Activated naive CD4-positive, alpha-beta T cell treated with anti-CD3 and anti-CD28 coated beads, Interleukin-2, amount 10 ng/mL, durations not matched to agents 7 days and 5 days (primary cell): ENCODE measurements around the gene BOC.

Experiments
- CTCF ChIA-PET: fragments of 350-600 bp; sonication (Branson Sonifier 250); formaldehyde crosslinking; loops from one replicate; lab custom pipeline; 2021; ENCODE audit warnings: antibody characterized with exemption; lab: Charles Lee
- DNase-seq: peaks from one replicate; pipeline ENCODE4 v3.0.0-alpha.2; 2020
- H3K27ac Mint-ChIP-seq: one replicate; pipeline ENCODE4 v1.8.0; 2021; ENCODE audit warnings: mild to moderate bottlenecking, moderate library complexity, mixed read lengths
- H3K27me3 Mint-ChIP-seq: one replicate; pipeline ENCODE4 v1.8.0; 2021; ENCODE audit warnings: mild to moderate bottlenecking, mixed read lengths
- H3K36me3 Mint-ChIP-seq: one replicate; pipeline ENCODE4 v1.8.0; 2021; ENCODE audit warnings: mixed read lengths
- H3K4me1 Mint-ChIP-seq: one replicate; pipeline ENCODE4 v1.8.0; 2021; ENCODE audit warnings: mixed read lengths
- H3K4me3 Mint-ChIP-seq: one replicate; pipeline ENCODE4 v1.8.0; 2021; ENCODE audit warnings: mild to moderate bottlenecking, moderate library complexity, mixed read lengths
- H3K9me3 Mint-ChIP-seq: one replicate; pipeline ENCODE4 v1.8.0; 2021; ENCODE audit warnings: mixed read lengths

The BOC gene

DNA sequence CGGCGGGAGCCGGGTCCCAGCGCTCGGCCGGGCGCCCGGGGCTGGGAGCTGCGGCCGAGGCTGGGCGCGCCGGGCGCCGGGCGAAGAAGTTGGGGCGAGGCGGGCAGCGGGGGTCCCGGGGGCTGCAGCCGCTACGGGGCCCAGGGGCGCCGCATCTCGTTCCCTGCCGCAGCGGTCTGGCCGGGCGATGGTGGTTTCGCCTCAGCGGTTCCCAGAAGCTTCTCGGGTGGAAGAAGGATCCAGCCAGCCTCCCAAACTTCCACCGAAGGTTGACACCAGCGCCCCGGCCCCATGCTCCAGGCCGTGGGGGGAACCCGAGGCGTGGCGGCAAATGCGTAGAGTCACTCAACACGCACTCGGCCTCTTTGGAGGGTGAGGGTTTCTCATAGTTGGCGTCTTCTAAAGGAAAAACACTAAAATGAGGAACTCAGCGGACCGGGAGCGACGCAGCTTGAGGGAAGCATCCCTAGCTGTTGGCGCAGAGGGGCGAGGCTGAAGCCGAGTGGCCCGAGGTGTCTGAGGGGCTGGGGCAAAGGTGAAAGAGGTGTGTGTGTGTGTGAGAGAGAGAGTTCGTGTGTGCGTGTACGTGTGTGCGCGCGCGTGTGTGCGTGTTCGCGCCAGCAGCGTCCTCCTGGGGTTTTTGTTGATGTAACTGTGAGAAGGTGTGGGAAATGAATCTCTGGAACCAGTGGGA, 940 bp downstream of the BOC start:
- peaks cover 13% of the 10 kb centered on the region for H3K4me1 Mint-ChIP-seq
- no peak for DNase-seq
- H3K4me3 Mint-ChIP-seq, result peak overlapping the region; percentile 42
- peaks cover 77% of the 10 kb centered on the region for H3K27me3 Mint-ChIP-seq
- no peaks in the 10 kb centered on the region for H3K9me3 Mint-ChIP-seq
- no peak overlapping the region for H3K27ac Mint-ChIP-seq
- H3K36me3 Mint-ChIP-seq, result no peaks in the 10 kb centered on the region
- CTCF ChIA-PET, result no interaction called here

DNA sequence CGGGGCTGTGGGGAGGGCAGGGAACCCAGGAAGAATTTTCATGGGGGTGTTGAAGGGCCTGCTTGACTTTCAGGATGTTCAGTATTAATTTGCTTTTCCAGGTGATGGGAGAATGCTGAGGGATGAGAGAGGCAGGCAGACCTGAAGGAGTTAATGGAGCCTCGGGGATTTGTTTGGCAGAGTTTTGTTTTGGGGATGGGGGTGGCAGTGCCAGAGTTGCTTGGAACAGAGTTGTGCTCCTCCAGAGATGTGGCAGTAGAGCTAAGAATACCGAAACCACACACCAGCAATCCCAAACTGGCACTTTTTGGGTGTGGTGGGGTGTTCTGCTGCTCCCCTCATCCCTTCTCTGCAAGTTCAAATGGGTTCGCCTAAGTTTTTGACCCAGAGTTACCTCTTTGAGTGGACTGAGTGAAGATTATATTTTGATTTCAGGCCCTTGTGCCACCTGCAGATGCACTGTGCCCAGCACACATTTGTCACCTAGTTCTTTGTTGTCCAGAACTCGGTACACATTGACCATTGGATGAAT, 1.6 kb downstream of the BOC start:
- CTCF ChIA-PET, result no interaction called here
- H3K27ac Mint-ChIP-seq, result no peak overlapping the region
- peaks cover 13% of the 10 kb centered on the region for H3K4me1 Mint-ChIP-seq
- no peaks in the 10 kb centered on the region for H3K9me3 Mint-ChIP-seq
- peaks cover 82% of the 10 kb centered on the region for H3K27me3 Mint-ChIP-seq
- peak overlapping the region; percentile 42 for H3K4me3 Mint-ChIP-seq
- DNase-seq, result no peak
- no peaks in the 10 kb centered on the region for H3K36me3 Mint-ChIP-seq

DNA sequence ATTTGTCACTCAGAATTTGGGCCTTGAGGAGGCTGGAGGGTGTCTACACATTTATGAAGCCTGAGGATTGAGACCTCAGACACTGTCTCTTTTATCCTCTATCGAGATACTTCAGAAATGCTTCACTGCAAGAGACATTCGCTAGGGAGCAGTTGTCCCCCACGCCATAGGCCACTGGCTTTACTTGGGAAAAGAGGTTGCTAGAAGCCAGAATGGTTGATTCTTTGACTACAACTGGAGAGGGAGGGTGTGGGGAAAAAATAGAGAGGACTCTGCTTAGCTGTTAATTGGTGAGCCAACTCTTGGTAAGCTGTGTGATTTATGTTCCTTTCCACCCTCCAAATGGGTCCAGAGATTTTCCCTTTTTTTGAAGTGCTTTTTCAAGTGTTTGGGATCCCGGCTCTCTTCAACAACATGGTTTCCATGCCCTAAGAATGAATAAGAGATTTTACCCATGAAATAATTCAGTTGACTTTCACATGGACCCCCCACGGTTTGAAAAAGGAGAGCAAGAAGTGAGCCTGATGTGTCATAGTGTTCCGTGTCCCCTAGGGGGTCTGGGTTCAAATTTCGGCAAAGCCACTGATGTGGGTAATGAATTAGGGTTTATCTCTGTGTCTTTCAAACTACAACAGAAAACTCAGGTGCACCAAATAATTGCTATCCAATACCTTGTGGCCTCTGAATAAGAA, 2.7 kb downstream of the BOC start:
- Mint-ChIP-seq H3K27ac (no peak overlapping the region), H3K4me3 (no peak overlapping the region), H3K4me1 (peaks cover 13% of the 10 kb centered on the region), H3K36me3 (no peaks in the 10 kb centered on the region), H3K27me3 (peaks cover 80% of the 10 kb centered on the region), H3K9me3 (no peaks in the 10 kb centered on the region)
- CTCF ChIA-PET, result no interaction called here
- no peak for DNase-seq

DNA sequence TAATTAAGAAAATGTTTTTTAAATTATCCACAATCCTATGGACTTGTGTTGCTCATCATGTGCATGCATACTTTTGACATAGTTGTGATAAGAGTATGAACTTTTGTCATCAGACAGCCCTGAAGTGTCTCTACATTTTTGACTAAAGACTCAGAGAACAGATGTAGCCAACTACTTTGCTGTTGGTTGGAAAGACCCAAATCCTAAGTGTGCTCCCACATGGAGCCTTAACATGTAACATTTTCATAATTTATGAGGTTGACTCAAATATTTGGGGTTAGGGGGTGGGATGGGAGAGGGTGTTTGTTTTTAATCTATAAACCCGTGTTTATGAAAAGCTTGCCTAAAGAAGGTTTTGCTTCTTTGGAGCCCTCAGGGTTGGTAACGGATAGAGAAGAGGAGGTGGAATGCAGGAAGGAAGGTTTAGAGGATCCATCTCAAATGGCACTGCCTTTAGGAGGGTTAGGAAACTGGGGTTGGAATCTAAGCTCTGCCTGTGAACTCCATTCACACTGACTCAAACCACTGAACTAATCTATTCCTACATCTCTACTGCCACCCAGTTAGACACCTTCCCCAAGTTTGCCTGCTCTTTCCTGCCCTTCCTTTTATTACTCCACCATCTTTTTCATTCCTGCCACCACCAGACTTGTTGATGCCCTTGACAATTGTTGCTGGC, 3.7 kb downstream of the BOC start:
- CTCF ChIA-PET, result no interaction called here
- Mint-ChIP-seq H3K27ac (no peak overlapping the region), H3K36me3 (no peaks in the 10 kb centered on the region), H3K27me3 (peaks cover 80% of the 10 kb centered on the region), H3K9me3 (no peaks in the 10 kb centered on the region), H3K4me3 (no peak overlapping the region), H3K4me1 (peaks cover 13% of the 10 kb centered on the region)
- no peak for DNase-seq

DNA sequence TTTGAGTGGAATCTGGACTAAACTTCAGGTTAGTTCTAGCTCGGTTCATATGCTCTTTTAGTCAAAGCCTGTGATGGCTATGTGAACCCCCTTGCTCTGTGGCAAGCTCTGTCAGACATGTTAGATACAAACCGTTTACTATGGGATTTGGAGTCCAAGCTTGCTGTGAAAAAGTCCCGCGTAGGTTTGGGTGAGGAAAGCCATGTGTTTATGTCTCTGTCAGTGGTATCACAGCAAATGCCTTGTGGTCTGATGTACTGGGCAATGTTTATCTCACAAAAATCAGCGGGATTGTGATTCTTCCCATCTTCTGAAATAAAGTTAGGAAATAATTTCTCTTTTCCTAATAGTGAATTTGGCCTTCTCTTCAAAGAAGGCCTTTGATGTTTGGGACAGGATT, 5.0 kb downstream of the BOC start:
- Mint-ChIP-seq H3K27me3 (peaks cover 75% of the 10 kb centered on the region), H3K27ac (no peak overlapping the region), H3K4me1 (peaks cover 8% of the 10 kb centered on the region), H3K4me3 (no peak overlapping the region), H3K36me3 (no peaks in the 10 kb centered on the region), H3K9me3 (no peaks in the 10 kb centered on the region)
- CTCF ChIA-PET, result no interaction called here
- DNase-seq, result no peak

DNA sequence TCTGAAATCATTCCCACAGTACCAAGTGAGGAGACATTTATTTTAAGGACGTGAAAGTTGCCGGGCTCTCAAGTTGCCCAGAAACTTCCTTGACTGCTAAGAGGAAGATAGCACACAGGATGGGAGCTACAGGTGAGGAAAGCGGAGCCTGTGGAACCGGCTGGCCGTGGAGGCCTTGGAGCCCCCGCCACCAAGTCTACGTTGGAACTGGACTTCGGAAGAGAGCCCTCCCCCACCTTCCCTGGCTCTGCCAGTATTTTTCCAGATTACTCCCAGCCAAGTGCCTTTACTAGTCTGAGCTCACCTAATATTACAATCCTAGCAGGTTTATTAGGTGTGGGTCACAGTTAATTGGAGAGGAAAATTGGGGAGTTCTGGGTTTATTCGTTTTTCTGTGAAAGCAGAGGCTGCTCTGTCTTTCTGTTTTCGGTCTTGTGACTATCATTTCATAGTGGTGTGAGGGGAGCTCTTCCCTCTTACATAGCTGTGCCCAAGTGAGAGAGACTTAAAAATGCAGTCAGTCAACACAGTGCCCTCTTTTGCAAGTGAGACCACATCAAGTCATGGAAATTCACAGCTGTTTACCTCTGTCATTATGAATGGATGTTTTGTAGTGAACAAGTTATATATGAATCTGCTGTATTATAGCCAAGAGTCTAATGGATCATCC, 6.8 kb downstream of the BOC start:
- CTCF ChIA-PET, result no interaction called here
- H3K27me3 Mint-ChIP-seq, result peaks cover 73% of the 10 kb centered on the region
- no peaks in the 10 kb centered on the region for H3K36me3 Mint-ChIP-seq

DNA sequence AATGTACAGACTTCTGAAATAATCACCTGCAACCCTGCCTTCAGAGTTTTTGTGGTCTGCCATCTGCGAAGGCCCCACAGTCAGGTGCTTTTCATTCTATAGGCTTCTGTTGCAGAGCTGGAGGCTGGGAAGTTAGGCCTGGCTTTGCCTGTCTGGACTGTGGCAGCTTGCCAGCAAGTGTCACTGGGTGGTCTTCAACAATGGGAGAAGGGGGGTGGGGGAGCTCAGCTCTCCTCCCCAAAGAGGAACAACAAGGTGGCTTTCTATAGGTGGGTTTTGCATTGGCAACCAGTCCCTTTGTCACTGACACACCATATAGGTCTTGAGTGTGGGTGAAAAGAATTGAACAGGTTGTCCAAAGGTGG, 7.3 kb downstream of the BOC start:
- no peak for DNase-seq
- H3K4me1 Mint-ChIP-seq, result peaks cover 12% of the 10 kb centered on the region
- CTCF ChIA-PET, result interaction anchor here (1.0 kb wide), 1 partner anchor 69 kb away, joined by 4 read pairs; no protein-coding TSS in a partner anchor
- H3K4me3 Mint-ChIP-seq, result no peak overlapping the region
- H3K9me3 Mint-ChIP-seq, result no peaks in the 10 kb centered on the region
- no peaks in the 10 kb centered on the region for H3K36me3 Mint-ChIP-seq
- peaks cover 70% of the 10 kb centered on the region for H3K27me3 Mint-ChIP-seq
- no peak overlapping the region for H3K27ac Mint-ChIP-seq

More for the DNA sequence above, 6.8 kb downstream of the BOC start:
- DNase-seq, result no peak
- H3K4me3 Mint-ChIP-seq, result no peak overlapping the region
- H3K27ac Mint-ChIP-seq, result no peak overlapping the region
- peaks cover 6% of the 10 kb centered on the region for H3K4me1 Mint-ChIP-seq
- no peaks in the 10 kb centered on the region for H3K9me3 Mint-ChIP-seq

DNA sequence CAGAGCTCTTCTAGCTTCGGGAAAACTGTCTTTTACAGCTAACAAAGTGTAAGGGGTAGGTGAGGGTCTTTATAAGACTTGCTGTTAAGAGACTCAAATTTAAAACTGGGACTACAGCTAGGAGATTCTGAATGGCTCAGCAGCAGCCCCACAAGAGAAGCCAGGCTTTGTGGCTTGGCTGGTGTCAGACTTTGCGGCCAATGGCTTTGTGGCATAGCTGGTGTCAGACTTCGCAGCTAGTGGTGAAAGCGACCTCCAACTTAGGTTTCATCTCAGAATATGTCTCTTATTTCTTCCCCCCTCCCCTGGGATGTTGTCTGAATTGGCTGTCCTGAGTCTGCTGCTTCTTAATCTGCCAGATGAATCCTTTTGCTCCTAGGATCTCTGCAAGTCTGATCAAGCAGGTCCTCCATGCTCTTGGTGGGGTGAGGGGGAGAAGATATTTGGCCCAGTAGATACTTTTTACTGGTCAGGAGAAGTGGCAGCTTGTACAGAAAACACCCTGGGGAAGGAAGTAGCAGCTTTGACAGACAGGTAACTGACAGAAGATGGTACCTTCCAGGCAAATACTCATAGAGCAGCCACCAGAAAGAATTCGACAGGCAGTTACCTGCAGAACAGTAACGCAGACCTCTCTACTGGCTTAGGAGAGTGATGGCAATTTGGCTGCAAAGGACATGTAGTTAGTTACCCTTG, 8.4 kb downstream of the BOC start:
- H3K27ac Mint-ChIP-seq, result no peak overlapping the region
- no peaks in the 10 kb centered on the region for H3K36me3 Mint-ChIP-seq
- no peaks in the 10 kb centered on the region for H3K9me3 Mint-ChIP-seq
- H3K4me3 Mint-ChIP-seq, result no peak overlapping the region
- DNase-seq, result no peak
- H3K4me1 Mint-ChIP-seq, result peaks cover 18% of the 10 kb centered on the region
- H3K27me3 Mint-ChIP-seq, result peaks cover 69% of the 10 kb centered on the region
- CTCF ChIA-PET, result interaction anchor here (1.0 kb wide), 1 partner anchor 68 kb away, joined by 4 read pairs; no protein-coding TSS in a partner anchor

DNA sequence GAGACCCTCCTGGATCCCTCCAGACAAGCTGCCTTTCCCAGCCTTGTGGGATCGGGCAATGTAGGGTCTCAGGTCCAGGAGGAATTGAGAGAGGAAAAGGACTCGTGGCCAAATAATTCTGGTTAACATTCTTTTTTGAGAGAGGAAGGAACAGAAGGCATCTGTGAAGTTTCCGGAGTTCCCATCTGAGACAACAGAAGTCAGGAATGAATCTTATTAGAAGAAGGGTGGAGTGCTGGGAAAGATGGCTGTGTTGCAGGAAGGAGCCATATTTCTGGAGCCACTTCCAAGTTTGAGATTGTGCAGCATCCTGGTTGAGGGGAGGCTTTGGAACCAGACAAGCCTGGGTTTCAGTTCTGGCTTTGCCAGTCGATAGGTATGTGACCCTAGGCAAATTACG, 9.4 kb downstream of the BOC start:
- Mint-ChIP-seq H3K27ac (no peak overlapping the region), H3K4me3 (no peak overlapping the region), H3K36me3 (no peaks in the 10 kb centered on the region), H3K27me3 (peaks cover 63% of the 10 kb centered on the region), H3K4me1 (peaks cover 18% of the 10 kb centered on the region), H3K9me3 (no peaks in the 10 kb centered on the region)
- CTCF ChIA-PET, result no interaction called here
- DNase-seq, result no peak

DNA sequence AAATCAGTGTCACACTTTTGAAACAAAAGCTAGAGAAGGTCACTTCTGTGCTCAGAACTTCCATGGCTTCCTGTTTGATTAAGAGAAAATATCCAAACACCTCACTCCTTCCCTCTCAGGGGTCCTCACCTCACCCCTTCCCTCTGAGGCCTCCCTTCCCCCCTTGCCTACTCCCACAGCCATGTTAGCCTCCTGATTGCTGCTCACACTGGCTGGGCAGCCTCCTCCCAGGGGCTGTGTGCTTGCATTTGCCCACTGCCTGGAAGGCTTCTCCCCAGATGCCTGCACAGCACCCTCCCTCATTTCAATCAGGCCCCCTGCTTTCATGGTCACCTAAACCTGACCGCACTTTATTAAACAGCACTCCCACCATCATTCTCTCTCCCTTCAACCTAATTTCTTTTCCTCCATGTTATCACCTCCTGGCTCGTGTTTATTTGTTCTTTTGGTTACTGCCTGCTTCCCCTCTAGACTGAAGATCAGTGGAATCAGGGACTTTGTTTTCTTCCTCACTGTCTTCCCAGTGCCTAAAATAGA, 10.4 kb downstream of the BOC start:
- Mint-ChIP-seq H3K4me1 (peaks cover 18% of the 10 kb centered on the region), H3K27me3 (peaks cover 69% of the 10 kb centered on the region), H3K36me3 (no peaks in the 10 kb centered on the region), H3K9me3 (no peaks in the 10 kb centered on the region), H3K27ac (no peak overlapping the region), H3K4me3 (no peak overlapping the region)
- DNase-seq, result no peak
- CTCF ChIA-PET, result no interaction called here

DNA sequence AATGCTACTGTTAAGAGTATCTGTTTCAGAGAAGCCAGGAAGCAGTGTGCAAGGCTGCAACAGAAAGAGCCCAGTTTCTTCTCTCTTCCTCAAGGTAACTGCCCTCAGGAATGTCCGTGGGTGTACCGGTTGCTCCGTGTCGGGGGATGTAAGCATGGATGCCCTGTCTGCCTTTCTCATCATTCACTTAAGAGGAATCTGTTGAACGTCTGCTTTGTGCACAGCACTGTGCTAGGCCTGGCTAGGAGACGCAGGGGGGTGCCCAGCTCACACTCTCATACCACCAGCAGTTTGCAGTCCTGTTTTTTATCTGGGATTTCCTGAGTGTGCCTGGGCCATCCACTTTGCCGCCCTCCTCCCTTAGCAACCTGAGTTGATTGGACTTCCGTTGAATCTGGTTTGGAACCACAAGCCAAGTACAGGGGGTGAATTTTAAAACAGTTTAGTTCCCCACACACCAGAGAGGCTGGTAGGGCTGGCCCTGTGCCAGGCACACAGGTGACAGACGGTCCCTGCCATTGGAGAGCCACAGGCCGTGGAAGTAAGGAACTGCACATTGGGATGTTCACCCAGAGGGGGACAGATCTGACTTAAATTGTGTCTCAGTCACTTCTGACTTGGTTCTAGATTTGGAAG, 11.2 kb downstream of the BOC start:
- no peaks in the 10 kb centered on the region for H3K9me3 Mint-ChIP-seq
- CTCF ChIA-PET, result no interaction called here

DNA sequence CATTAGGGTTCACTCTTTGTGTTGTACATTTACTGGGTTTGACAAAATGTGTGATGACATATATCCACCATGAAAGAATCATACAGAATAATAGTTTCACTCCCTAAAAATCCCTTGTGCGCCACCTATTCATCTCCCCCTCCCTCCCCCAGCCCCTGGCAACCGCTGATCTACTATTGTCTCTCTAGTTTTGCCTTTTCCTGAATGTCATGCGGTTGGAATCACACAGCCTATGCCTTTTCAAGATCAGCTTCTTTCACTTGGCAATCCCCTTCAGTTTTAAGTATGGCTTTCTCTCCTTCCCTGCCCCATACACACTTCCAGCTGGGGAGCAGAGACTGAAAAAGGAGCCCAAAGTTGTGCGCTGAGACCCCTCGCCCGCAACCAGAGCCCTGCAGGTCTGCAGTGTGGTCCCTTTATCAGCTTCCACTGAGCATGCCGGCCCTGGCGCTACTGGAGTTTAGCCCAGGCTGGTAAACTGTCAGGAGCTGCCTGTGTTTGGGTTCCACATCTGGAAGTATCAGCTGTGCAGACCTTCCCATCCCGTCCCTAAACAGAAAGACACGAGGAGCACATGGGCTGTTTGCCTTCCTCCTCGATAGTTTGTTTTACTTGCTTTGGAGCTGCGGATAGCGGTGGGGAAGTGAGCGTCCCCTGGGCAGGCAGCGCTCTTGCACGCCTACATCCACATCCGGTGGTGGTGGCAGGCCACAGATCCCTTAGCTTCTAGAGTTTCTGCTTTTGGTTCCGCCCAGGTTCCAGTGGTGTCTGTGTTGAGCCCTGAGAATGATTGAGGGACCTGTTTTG, 12.3 kb downstream of the BOC start:
- peak overlapping the region; percentile 16 for H3K27ac Mint-ChIP-seq
- peak; percentile 61 for DNase-seq
- no peaks in the 10 kb centered on the region for H3K36me3 Mint-ChIP-seq
- no peaks in the 10 kb centered on the region for H3K9me3 Mint-ChIP-seq
- peaks cover 18% of the 10 kb centered on the region for H3K4me1 Mint-ChIP-seq
- peaks cover 52% of the 10 kb centered on the region for H3K27me3 Mint-ChIP-seq
- CTCF ChIA-PET, result no interaction called here
- no peak overlapping the region for H3K4me3 Mint-ChIP-seq

More for the DNA sequence above, 11.2 kb downstream of the BOC start:
- no peak overlapping the region for H3K4me3 Mint-ChIP-seq
- peaks cover 18% of the 10 kb centered on the region for H3K4me1 Mint-ChIP-seq
- no peaks in the 10 kb centered on the region for H3K36me3 Mint-ChIP-seq
- no peak overlapping the region for H3K27ac Mint-ChIP-seq
- H3K27me3 Mint-ChIP-seq, result peaks cover 61% of the 10 kb centered on the region
- no peak for DNase-seq
